DOHH2 (cell line): ENCODE measurements around the gene TRIP10.

Source experiments
- H3F3A ChIP-seq: fragments of 200-600 bp; sonication (generic), shearing (Covaris generic); 2 replicates; pipeline ENCODE4 v1.6.0; 2016; ENCODE audit warnings: antibody characterized with exemption, mild to moderate bottlenecking; ENCODE audit not compliant: control insufficient read depth, insufficient read depth
- H3K27ac ChIP-seq: fragments of 200-600 bp; sonication (generic); 2 replicates; pipeline ENCODE4 v1.5.1; 2014; ENCODE audit warnings: low read depth, mild to moderate bottlenecking, low read length, moderate library complexity
- H3K27me3 ChIP-seq: fragments of 200-600 bp; sonication (generic); 2 replicates; pipeline ENCODE4 v1.6.1; 2014; ENCODE audit warnings: mild to moderate bottlenecking, low read length, mixed read lengths; ENCODE audit not compliant: control insufficient read depth
- H3K36me3 ChIP-seq: fragments of 200-600 bp; sonication (generic); 2 replicates; pipeline ENCODE4 v1.6.1; 2014; ENCODE audit warnings: mild to moderate bottlenecking, low read length, moderate library complexity, mixed read lengths; ENCODE audit not compliant: control insufficient read depth
- H3K4me1 ChIP-seq: fragments of 200-600 bp; sonication (generic); 2 replicates; pipeline ENCODE4 v1.6.1; 2014; ENCODE audit warnings: mild to moderate bottlenecking, low read length, mixed read lengths; ENCODE audit not compliant: control insufficient read depth
- H3K4me2 ChIP-seq: fragments of 200-600 bp; sonication (generic); 2 replicates; pipeline ENCODE4 v1.6.0; 2014; ENCODE audit warnings: mild to moderate bottlenecking, low read length, moderate library complexity
- H3K4me3 ChIP-seq: fragments of 200-600 bp; sonication (generic); 2 replicates; pipeline ENCODE4 v1.5.1; 2014; ENCODE audit warnings: mild to moderate bottlenecking, low read length, mixed read lengths
- H3K79me2 ChIP-seq: fragments of 200-600 bp; sonication (generic); 2 replicates; pipeline ENCODE4 v1.6.1; 2014; ENCODE audit warnings: mild to moderate bottlenecking, low read length, mixed read lengths; ENCODE audit not compliant: control insufficient read depth
- H3K9me2 ChIP-seq: fragments of 200-600 bp; sonication (generic); replicated peaks from 2 replicates; pipeline ENCODE4 v1.6.1; 2014; ENCODE audit warnings: mild to moderate bottlenecking, low read length, mixed read lengths; ENCODE audit not compliant: control insufficient read depth
- H3K9me3 ChIP-seq: fragments of 200-600 bp; sonication (generic); 2 replicates; pipeline ENCODE4 v1.6.1; 2014; ENCODE audit warnings: antibody characterized with exemption, low read length, mixed read lengths; ENCODE audit not compliant: control insufficient read depth, insufficient read depth
- H4K20me1 ChIP-seq: fragments of 200-600 bp; sonication (generic); 2 replicates; pipeline ENCODE4 v1.6.0; 2014; ENCODE audit warnings: low read depth, mild to moderate bottlenecking, antibody characterized with exemption, low read length, moderate library complexity; ENCODE audit not compliant: control insufficient read depth, insufficient read depth
- CTCF ChIP-seq: fragments of 200-600 bp; sonication (generic); IDR thresholded peaks from one replicate; pipeline ENCODE4 v1.5.1; 2014; ENCODE audit warnings: antibody characterized with exemption, mild to moderate bottlenecking, low read depth, low read length; ENCODE audit not compliant: poor library complexity, severe bottlenecking
- EZH2phosphoT487 ChIP-seq: fragments of 200-600 bp; sonication (generic); IDR thresholded peaks from 2 replicates; pipeline ENCODE4 v1.6.1; 2017; ENCODE audit warnings: borderline replicate concordance, mild to moderate bottlenecking, antibody characterized with exemption, low read length, moderate library complexity, mixed read lengths

TRIP10 gene

DNA sequence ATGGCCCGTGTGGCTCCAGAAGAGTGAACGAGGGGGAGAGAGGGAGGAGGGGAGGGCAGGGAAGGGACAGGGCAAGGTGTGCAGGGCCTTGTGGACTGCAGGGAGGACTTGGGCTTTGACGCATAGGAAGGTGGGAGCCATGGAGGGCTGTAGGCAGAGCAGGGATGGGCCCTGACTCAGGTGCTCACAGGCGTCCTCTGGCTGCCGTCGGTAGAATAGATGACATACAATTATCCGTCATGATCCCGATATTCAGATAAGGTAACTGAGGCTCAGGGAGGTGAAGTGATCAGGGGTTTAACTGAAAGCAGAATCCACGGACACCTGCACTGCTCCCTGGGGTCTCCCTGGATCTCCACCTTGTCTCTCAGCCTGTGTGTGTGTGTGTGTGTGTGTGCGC is 22.4 kb upstream of the TRIP10 start:
- H3K4me2 ChIP-seq, result no peak overlapping the region
- H3K4me1 ChIP-seq, result peaks cover 13% of the 10 kb centered on the region
- H3K9me3 ChIP-seq, result no peaks in the 10 kb centered on the region
- H3K27ac ChIP-seq, result no peak overlapping the region
- no peaks in the 10 kb centered on the region for H3K36me3 ChIP-seq
- 0 out of 2 replicates have a peak, but pooled peaks cover 6% of the 10 kb centered on the region for H3F3A ChIP-seq
- H3K27me3 ChIP-seq, result no peaks in the 10 kb centered on the region
- no peaks in the 10 kb centered on the region for H3K9me2 ChIP-seq
- H4K20me1 ChIP-seq, result no peaks in the 10 kb centered on the region
- H3K79me2 ChIP-seq, result no peaks in the 10 kb centered on the region
- no peak overlapping the region for H3K4me3 ChIP-seq
- TF ChIP-seq CTCF (no peak), EZH2phosphoT487 (no peak)

- Histone ChIP-seq H3K27me3 (no peaks in the 10 kb centered on the region), H3K9me2 (no peaks in the 10 kb centered on the region), H3K4me1 (peaks cover 18% of the 10 kb centered on the region), H3K79me2 (no peaks in the 10 kb centered on the region), H3F3A (peaks cover 9% of the 10 kb centered on the region; the same call in 1 of the 2 replicates), H4K20me1 (no peaks in the 10 kb centered on the region), H3K9me3 (no peaks in the 10 kb centered on the region), H3K4me3 (no peak overlapping the region), H3K27ac (no peak overlapping the region), H3K36me3 (no peaks in the 10 kb centered on the region), H3K4me2 (no peak overlapping the region)
- TF ChIP-seq EZH2phosphoT487 (no peak), CTCF (no peak)
Observed at GRCh38 chr19:6717441-6717971, 22.0 kb upstream of the TRIP10 start.

GRCh38 chr19:6718111-6718740 is 21.3 kb upstream of the TRIP10 start:
- no peaks in the 10 kb centered on the region for H3K36me3 ChIP-seq
- peaks cover 21% of the 10 kb centered on the region for H3K4me1 ChIP-seq
- H3K4me3 ChIP-seq, result no peak overlapping the region
- peaks cover 10% of the 10 kb centered on the region; the same call in 1 of the 2 replicates for H3F3A ChIP-seq
- no peaks in the 10 kb centered on the region for H3K9me2 ChIP-seq
- no peaks in the 10 kb centered on the region for H4K20me1 ChIP-seq
- H3K27ac ChIP-seq, result no peak overlapping the region
- H3K4me2 ChIP-seq, result no peak overlapping the region
- TF ChIP-seq EZH2phosphoT487, result no peak
- no peak for TF ChIP-seq CTCF
- no peaks in the 10 kb centered on the region for H3K27me3 ChIP-seq
- H3K9me3 ChIP-seq, result no peaks in the 10 kb centered on the region
- H3K79me2 ChIP-seq, result no peaks in the 10 kb centered on the region
